Stomach smooth muscle (tissue), 2 donors: ENCODE measurements around the gene PREX1.

ENCODE experiments used
- H3K27ac ChIP-seq: one replicate; pipeline ENCODE4 v1.7.0; 2013; ENCODE audit warnings: mild to moderate bottlenecking, low read length, inconsistent platforms
- H3K27me3 ChIP-seq, 2 donors: one replicate each; pipeline ENCODE4 v1.7.0; 2013; ENCODE audit warnings: low read length in 2 of 2; ENCODE audit not compliant: insufficient read depth in 2 of 2, control insufficient read depth in 1 of 2
- H3K36me3 ChIP-seq, 2 donors: one replicate each; pipeline ENCODE4 v1.7.0; 2013; ENCODE audit warnings: low read length in 2 of 2; ENCODE audit not compliant: control insufficient read depth in 2 of 2, insufficient read depth in 2 of 2
- H3K4me1 ChIP-seq: one replicate; pipeline ENCODE4 v1.7.0; 2013; ENCODE audit warnings: low read length; ENCODE audit not compliant: control insufficient read depth, insufficient read depth
- H3K4me3 ChIP-seq, 2 donors: one replicate each; pipeline ENCODE4 v1.7.0; 2013; ENCODE audit warnings: low read length in 2 of 2
- H3K9ac ChIP-seq, 2 donors: one replicate each; pipeline ENCODE4 v1.7.0; 2013; ENCODE audit warnings: low read length in 2 of 2, mild to moderate bottlenecking in 1 of 2
- H3K9me3 ChIP-seq, 2 donors: one replicate each; pipeline ENCODE4 v1.7.0; 2013; ENCODE audit warnings: low read length in 2 of 2; ENCODE audit not compliant: control insufficient read depth in 2 of 2
- donor health status: healthy.
- donor health status: Pancreatic carcinoma.

Gene PREX1

DNA sequence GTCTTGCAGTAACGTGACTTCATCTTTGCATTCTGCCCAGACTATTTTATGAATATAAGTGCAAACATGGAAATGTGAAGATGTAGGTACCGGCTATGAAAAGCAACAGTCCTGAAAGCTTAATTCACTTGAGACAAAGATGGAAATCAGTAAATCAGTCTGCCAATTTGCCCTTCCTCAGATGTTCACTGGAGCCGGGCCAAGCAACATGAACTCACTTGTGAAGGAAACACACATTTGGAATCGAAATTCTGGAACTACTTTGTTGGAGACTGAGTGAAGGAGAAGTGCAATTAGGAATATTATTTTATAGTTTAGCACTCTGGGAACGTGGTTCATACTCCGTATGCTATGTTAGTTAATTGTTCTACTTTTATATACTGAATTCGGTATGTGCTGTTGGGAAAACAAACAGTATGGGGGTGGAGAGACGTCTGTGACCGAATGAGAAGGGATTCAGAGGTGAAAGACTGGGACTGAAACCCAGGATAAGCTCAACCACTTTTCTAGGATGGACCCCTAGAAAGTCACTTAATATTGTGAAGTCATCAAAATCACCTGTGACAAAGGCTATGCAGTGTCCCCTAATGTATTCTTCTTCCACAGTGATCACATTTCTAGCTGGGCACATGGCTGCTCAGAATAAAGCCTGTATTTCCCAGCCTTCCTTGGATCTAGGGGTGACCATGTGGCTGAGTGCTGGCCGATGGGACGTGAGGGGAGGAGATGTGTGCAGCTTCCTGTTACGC is 95.5 kb downstream of the PREX1 start:
- Histone ChIP-seq H3K36me3 (peaks cover 0 to 2% of the 10 kb centered on the region in 2 donors), H3K9me3 (no peaks in the 10 kb centered on the region), H3K9ac (no peak overlapping the region), H3K4me3 (no peak overlapping the region), H3K4me1 (no peaks in the 10 kb centered on the region), H3K27me3 (peaks cover 0 to 2% of the 10 kb centered on the region in 2 donors), H3K27ac (no peak overlapping the region)

DNA sequence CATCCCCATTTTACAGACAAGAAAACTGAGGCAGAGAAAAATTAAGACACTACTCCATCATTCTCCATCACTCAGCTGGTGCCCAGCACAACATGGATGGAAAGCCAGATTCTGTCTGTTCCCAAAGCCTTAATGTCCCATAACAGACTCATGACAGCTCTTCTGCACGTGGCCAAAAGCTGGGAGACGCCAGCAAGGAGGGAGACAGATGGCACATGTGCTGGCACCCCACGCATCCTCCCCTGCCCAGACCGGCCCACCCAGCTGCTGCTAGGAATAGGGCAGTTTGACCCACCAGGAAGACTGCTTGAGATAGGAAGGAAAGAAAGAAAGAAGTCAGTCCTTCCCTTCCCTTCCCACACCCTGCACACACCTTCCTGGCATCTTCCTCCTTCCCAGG is 96.3 kb downstream of the PREX1 start:
- Histone ChIP-seq H3K36me3 (peaks cover 0 to 2% of the 10 kb centered on the region in 2 donors), H3K27me3 (peaks cover 0 to 2% of the 10 kb centered on the region in 2 donors), H3K9ac (no peak overlapping the region), H3K27ac (no peak overlapping the region), H3K4me1 (no peaks in the 10 kb centered on the region), H3K4me3 (no peak overlapping the region), H3K9me3 (no peaks in the 10 kb centered on the region)

DNA sequence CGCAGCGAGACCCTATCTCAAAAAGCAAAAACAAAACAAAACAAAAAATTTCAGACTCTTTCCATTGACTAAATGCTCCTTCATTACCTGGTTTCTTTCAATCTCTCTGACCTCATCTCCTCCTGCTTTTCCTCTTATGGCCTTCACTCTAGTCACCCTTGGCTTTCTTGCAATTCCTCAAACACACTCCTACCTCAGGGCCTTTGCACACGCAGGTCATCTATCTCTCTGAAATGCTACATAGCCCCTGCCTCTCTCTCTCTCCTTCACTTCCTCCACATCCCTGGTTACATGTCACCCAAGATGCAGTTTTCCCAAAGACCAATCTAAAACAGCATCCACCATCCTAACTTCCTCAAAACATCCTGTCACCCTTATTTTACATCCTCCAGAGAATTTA is 96.8 kb downstream of the PREX1 start:
- Histone ChIP-seq H3K9ac (no peak overlapping the region), H3K4me3 (no peak overlapping the region), H3K4me1 (no peaks in the 10 kb centered on the region), H3K36me3 (no peaks in the 10 kb centered on the region), H3K9me3 (no peaks in the 10 kb centered on the region), H3K27me3 (peaks cover 0 to 2% of the 10 kb centered on the region in 2 donors), H3K27ac (no peak overlapping the region)

DNA sequence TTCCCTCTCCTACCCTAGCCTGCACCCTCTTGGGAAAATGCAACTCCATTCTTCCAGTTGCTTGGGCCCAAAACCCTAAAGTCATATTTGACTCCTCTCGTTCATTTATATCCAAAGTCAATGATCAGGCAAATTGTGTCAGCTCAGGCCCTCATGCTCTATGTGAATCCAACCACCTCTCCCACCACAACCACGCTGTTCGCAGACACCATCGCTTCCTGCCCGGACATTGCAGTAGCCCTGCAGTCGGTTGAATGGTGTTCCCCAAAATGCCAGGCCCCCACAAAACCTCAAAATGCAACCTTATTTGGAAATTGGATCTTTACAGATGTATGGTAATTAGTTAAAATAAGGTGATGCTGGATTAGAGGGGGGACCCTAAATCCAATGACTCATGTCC is 98.3 kb downstream of the PREX1 start:
- H3K36me3 ChIP-seq = no peaks in the 10 kb centered on the region
- H3K9ac ChIP-seq = no peak overlapping the region
- no peaks in the 10 kb centered on the region for H3K9me3 ChIP-seq
- no peak overlapping the region for H3K4me3 ChIP-seq
- H3K4me1 ChIP-seq = no peaks in the 10 kb centered on the region
- peaks cover 0 to 2% of the 10 kb centered on the region in 2 donors for H3K27me3 ChIP-seq
- H3K27ac ChIP-seq = no peak overlapping the region

DNA sequence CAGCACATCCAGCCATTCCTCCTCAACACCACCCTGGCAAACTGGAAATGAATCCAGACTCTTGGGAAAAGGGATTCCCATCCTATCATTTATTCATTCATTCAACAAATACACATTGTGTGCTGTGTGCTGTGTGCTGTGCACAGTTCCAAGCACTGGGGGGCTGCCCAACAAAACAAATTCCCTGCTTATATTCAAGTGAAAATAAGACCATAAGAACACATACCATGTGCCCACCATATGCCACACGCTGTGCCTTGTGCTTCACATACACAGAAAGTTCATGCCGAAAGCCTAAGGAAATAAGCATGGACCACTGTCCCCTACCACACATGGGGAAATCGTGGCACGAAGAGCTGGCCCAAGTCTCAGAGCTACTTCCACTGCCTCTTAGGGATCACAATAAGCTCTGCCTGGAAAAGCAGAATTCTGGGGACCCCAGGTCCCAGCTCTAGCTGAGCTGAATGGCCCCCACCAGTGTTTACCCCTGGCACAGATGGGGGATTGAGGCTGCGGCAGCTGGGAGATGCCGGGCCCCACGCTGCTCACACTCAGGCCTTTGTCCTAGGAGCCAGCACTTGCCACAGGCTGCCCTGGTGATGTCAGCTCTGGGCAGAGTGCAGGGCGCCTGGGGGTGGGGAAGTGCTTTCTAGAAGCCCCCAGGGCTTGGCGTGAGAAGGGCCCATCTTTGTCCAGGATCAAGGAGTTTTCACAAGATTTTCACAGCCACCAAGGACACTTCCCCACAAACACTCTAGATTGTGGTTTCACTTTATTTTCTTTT is 99.6 kb downstream of the PREX1 start:
- Histone ChIP-seq H3K36me3 (no peaks in the 10 kb centered on the region), H3K4me1 (peaks cover 3% of the 10 kb centered on the region), H3K9ac (no peak overlapping the region), H3K4me3 (no peak overlapping the region), H3K9me3 (no peaks in the 10 kb centered on the region), H3K27me3 (peaks cover 0 to 2% of the 10 kb centered on the region in 2 donors), H3K27ac (no peak overlapping the region)

DNA sequence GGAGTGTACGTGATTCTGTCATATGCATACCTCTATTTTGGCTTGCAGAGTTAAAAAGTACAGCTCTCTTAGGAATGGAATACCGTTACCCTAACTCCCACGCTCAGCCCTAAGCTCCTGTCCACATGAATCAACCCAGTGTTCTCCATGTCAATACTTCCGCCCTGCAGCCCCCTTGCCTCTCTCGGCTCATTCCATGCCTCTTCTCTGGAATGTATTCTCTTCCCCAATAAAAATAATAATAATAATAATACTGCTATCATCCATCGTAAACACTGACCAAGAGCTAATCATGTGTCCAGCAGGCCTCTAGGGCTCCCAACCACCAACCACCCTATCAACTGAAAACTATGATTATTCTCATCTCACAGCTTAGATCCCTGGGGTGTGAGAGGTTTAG is 100.6 kb downstream of the PREX1 start:
- H3K9ac ChIP-seq = no peak overlapping the region
- H3K27me3 ChIP-seq = peaks cover 0 to 2% of the 10 kb centered on the region in 2 donors
- H3K36me3 ChIP-seq = no peaks in the 10 kb centered on the region
- no peak overlapping the region for H3K27ac ChIP-seq
- H3K4me3 ChIP-seq = no peak overlapping the region
- peaks cover 9% of the 10 kb centered on the region for H3K4me1 ChIP-seq
- no peaks in the 10 kb centered on the region for H3K9me3 ChIP-seq

DNA sequence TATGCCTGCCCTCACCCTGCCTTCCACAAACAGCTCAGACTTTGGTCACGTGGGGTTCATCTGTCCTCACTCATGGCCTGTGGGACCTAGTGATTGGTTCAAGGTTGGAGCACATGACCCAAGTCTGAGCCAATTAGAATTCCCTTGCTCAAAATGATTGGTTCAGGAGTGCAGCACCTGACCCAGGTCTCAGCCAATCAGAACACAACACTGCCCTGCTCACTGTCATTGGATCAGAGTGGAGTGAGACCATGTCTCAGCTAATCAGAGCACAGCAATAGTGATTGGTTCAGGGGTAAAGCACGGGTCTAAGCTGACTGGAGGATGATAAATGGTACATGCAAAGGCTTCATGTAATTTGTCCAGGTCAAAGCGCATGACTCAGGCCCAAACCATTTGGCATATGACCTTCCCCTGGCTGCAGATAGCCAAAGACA is 102.2 kb downstream of the PREX1 start:
- Histone ChIP-seq H3K4me3 (no peak overlapping the region), H3K9ac (no peak overlapping the region), H3K36me3 (no peaks in the 10 kb centered on the region), H3K27ac (no peak overlapping the region), H3K4me1 (peaks cover 14% of the 10 kb centered on the region), H3K27me3 (no peaks in the 10 kb centered on the region), H3K9me3 (no peaks in the 10 kb centered on the region)

DNA sequence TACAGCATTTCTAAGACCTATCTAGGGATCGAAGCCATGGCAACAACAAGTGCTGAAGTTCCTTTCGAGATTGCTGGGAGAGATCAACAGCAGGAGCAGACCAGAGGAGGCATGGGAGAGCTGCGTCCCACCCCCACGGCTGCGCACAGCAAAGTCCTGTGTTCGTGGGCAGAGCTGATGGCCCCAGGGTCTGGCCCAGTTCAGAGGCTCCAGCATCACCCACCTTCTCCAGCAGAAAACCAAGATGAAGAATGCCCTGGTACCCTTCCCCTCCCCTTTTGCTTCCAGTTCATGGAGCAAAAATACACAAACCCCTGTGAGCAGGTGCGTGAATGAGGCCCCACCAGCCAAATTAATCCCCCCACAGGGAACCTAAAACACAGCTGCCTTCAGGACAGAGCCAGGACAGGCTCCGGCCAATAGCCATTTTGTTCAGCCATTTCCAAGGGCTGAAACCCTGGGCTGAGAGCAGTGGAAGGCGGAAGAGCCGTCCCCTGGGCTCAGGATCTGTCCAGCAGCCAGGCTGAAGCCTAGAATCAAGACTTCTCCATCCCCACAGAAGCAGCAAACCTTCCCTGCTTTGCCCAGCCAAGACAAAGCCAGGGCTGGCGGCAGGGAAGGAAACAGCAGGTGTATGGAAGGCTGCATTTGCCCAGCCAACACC is 102.8 kb downstream of the PREX1 start:
- Histone ChIP-seq H3K27ac (no peak overlapping the region), H3K9me3 (no peaks in the 10 kb centered on the region), H3K4me3 (no peak overlapping the region), H3K9ac (no peak overlapping the region), H3K4me1 (peaks cover 17% of the 10 kb centered on the region), H3K36me3 (no peaks in the 10 kb centered on the region), H3K27me3 (no peaks in the 10 kb centered on the region)

DNA sequence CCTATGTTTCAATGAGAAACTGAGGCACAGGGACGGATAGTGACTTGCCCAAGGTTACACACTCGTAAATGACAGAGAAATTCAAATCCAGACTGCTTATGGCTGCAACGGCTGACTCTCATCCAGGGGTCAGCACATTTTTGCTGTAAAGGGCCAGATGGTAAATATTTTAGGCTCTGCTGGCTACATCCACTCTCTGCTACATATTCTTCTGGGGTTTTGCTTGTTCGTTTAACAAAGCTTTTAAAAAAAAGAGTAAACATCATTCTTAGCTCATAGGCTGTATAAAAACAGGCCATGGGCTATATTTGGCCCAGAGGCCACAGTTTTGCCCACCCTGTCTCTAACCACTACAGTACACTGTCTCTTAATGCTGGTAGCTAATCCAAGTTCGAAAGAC is 103.4 kb downstream of the PREX1 start:
- Histone ChIP-seq H3K4me1 (peaks cover 17% of the 10 kb centered on the region), H3K9me3 (peaks cover 0 to 5% of the 10 kb centered on the region in 2 donors), H3K27ac (no peak overlapping the region), H3K4me3 (no peak overlapping the region), H3K36me3 (no peaks in the 10 kb centered on the region), H3K9ac (no peak overlapping the region), H3K27me3 (no peaks in the 10 kb centered on the region)

DNA sequence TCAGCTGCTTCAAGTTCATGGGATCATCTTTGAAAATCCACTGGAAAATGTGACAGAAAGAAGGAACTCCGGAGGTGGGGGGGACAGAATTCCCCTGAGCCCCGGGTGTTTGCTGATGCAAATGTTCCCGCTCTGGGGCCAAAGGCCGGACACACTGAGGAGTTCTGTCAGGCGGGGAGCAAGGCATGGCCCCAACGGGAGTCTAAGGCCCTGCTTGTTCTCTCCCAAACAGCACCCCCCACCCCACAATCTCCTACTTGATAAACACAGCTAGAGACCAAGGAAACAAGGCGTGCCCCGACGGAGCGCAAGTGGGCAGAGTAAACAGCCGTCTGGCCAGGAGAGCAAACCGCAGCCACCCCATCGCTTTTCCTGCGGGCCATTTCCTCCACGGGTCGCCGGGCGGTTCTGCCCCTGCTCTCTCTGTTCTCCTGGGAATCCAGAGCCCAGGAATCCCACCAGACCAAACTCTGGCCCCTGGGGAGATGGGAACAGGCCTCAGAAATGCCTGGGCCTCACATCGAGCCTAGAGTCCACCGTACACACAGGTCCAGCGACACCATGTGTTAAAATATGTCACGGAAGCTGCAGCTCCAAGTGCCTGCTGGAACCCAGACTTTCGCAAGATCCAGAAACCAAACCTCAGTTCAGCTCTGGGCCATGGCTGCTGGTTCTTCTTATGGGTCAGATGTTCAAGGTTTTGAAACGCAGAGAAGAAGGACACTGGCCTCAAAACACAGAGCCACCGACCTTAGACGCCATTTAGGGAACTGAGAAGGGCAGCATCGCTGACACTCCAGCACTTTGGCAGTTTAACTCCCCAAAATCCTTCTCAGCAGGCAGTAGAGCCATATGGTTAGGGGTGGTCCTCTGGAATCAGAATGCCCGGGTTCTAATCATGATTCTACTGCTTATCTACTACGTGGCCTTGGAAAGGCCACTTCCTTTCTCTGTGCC is 104.2 kb downstream of the PREX1 start:
- no peaks in the 10 kb centered on the region for H3K27me3 ChIP-seq
- no peak overlapping the region for H3K27ac ChIP-seq
- H3K9me3 ChIP-seq = peaks cover 0 to 6% of the 10 kb centered on the region in 2 donors
- H3K4me1 ChIP-seq = peaks cover 17% of the 10 kb centered on the region
- no peak overlapping the region for H3K9ac ChIP-seq
- no peaks in the 10 kb centered on the region for H3K36me3 ChIP-seq
- H3K4me3 ChIP-seq = no peak overlapping the region
